ENCODE measurements around the gene RAPGEF5. TPM values are rescaled to one million over a fixed set of nuclear protein-coding genes. Genes with fewer than 3 reads are reported as not detected.

Gene RAPGEF5
- total and polyA plus RNA-seq, 10 of the 15 experiments (the other 5 are each of a cell fraction or from before 2014, with no cell fraction given) = 0.38 to 4.0 (median 1.6) TPM; not detected in 1

GRCh38 chr7:22223807-22224206 is 133.1 kb downstream of the RAPGEF5 start:
- H3K36me3 ChIP-seq (ENCODE audit: control insufficient read depth in 2 of 2, insufficient read depth in 2 of 2, low read length in 1 of 2) = no peaks in the 10 kb centered on the region
- intact Hi-C loops (cut with micrococcal nuclease; ENCODE audit: unreplicated experiment) = no loop called here
- no peak overlapping the region for H3K9ac ChIP-seq (ENCODE audit: control insufficient read depth, insufficient read depth, low read length)
- no peak overlapping the region for H2AFZ ChIP-seq (ENCODE audit: control insufficient read depth, low read depth, low read length)
- DNase-seq (ENCODE audit: low read depth, low spot score) (no peak), ATAC-seq (no peak), FAIRE-seq (no peak)
- no peaks in the 10 kb centered on the region for H3K79me2 ChIP-seq (ENCODE audit: control insufficient read depth, insufficient read depth, low read length)
- no peak overlapping the region for H3K27ac ChIP-seq (ENCODE audit: control insufficient read depth, insufficient read depth)
- no peaks in the 10 kb centered on the region; the same call in 2 of the 3 replicates for H3K9me3 ChIP-seq (replicated peaks; ENCODE audit: control insufficient read depth, insufficient read depth, low read length)
- ChIA-PET POLR2A (no interaction called here), SMC1A (ENCODE audit: uncharacterized antibody, unreplicated experiment) (no interaction called here), RAD21 (ENCODE audit: unreplicated experiment) (no interaction called here), CTCF (no interaction called here)
- no peaks in the 10 kb centered on the region for H3K27me3 ChIP-seq (replicated peaks in 1 of 2; ENCODE audit: control insufficient read depth in 2 of 2, insufficient read depth in 2 of 2, low read length in 1 of 2)
- no peak for TF ChIP-seq ZBTB40 (IDR thresholded peaks at IDR 0.05; ENCODE audit: borderline replicate concordance)
- TF ChIP-seq RUNX3 (IDR thresholded peaks at IDR 0.05; ENCODE audit: low read length) = no peak
- TF ChIP-seq NFYB (IDR thresholded peaks at IDR 0.05; ENCODE audit: insufficient read depth, low read depth, low read length) = no peak
- TF ChIP-seq POLR2AphosphoS5 (IDR thresholded peaks at IDR 0.05; ENCODE audit: low read length) = no peak
- TF ChIP-seq ZNF384 (IDR thresholded peaks at IDR 0.05; ENCODE audit: borderline replicate concordance, low read depth, low read length) = no peak
- TF ChIP-seq SMAD5 (IDR thresholded peaks at IDR 0.05; ENCODE audit: low read depth) = no peak
- no peak for TF ChIP-seq CUX1 (IDR thresholded peaks at IDR 0.05; ENCODE audit: insufficient replicate concordance, low read depth, low read length)
- TF ChIP-seq ZBTB33 (IDR thresholded peaks at IDR 0.05) = no peak
- H3K4me2 ChIP-seq (ENCODE audit: control insufficient read depth, insufficient read depth) = no peak overlapping the region
- no peaks in the 10 kb centered on the region for H3K4me1 ChIP-seq (ENCODE audit: control insufficient read depth, insufficient read depth, low read length)
- no peak overlapping the region for H3K4me3 ChIP-seq
- H4K20me1 ChIP-seq (ENCODE audit: control insufficient read depth, insufficient read depth) = no peaks in the 10 kb centered on the region
- no TSS peak for BruUV-seq (replicated peaks)
- 0% methylated on average over 1 of the region's 1 CpG for WGBS (ENCODE audit: insufficient coverage, insufficient replicate concordance, low lambda C conversion rate, missing lambda C conversion rate)
- in situ Hi-C loops (cut with MboI) = no loop called here

Measured in GM12878 (cell line).